HEK293 (cell line): ENCODE results near the gene FXYD3.

Experiments
- BCL11A ChIP-seq: fragments of 450-650 bp; formaldehyde crosslinking; IDR thresholded peaks from 2 replicates; pipeline ENCODE4 v1.5.1; 2016; ENCODE audit warnings: low read depth, missing biosample characterization, missing genetic modification characterization
- GLI2 ChIP-seq: fragments of 450-650 bp; formaldehyde crosslinking; IDR thresholded peaks from 2 replicates; pipeline ENCODE4; 2017; ENCODE audit warnings: missing biosample characterization, missing genetic modification characterization, low read depth, borderline replicate concordance
- RBAK ChIP-seq: fragments of 450-650 bp; formaldehyde crosslinking; IDR thresholded peaks from 2 replicates; pipeline ENCODE4 v1.5.1; 2016; ENCODE audit warnings: missing biosample characterization, missing genetic modification characterization
- YY1 ChIP-seq: fragments of 450-650 bp; formaldehyde crosslinking; IDR thresholded peaks from 2 replicates; pipeline ENCODE4 v1.5.1; 2018; ENCODE audit warnings: missing biosample characterization, missing genetic modification characterization
- ZBTB11 ChIP-seq: fragments of 450-650 bp; formaldehyde crosslinking; conservative IDR thresholded peaks from 2 replicates; pipeline ENCODE4 v1.5.1; 2016; ENCODE audit warnings: low read depth, missing biosample characterization, missing genetic modification characterization
- ZFP69B ChIP-seq: fragments of 450-650 bp; formaldehyde crosslinking; IDR thresholded peaks from 2 replicates; pipeline ENCODE4 v1.5.1; 2016; ENCODE audit warnings: missing biosample characterization, missing genetic modification characterization
- ZNF155 ChIP-seq: fragments of 450-650 bp; formaldehyde crosslinking; IDR thresholded peaks from 2 replicates; pipeline ENCODE4 v1.5.1; 2016; ENCODE audit warnings: missing biosample characterization, missing genetic modification characterization
- ZNF169 ChIP-seq: fragments of 450-650 bp; formaldehyde crosslinking; IDR thresholded peaks from 2 replicates; pipeline ENCODE4 v1.5.1; 2016; ENCODE audit warnings: missing biosample characterization, missing genetic modification characterization
- ZNF211 ChIP-seq: fragments of 450-650 bp; formaldehyde crosslinking; IDR thresholded peaks from 2 replicates; pipeline ENCODE4 v1.5.1; 2016; ENCODE audit warnings: low read depth, missing biosample characterization, missing genetic modification characterization
- ZNF280C ChIP-seq: fragments of 450-650 bp; formaldehyde crosslinking; IDR thresholded peaks from 2 replicates; pipeline ENCODE4 v1.5.1; 2016; ENCODE audit warnings: missing biosample characterization, missing genetic modification characterization
- ZNF292 ChIP-seq: fragments of 450-650 bp; formaldehyde crosslinking; IDR thresholded peaks from 2 replicates; pipeline ENCODE4 v1.5.1; 2016; ENCODE audit warnings: low read depth, missing biosample characterization, missing genetic modification characterization, borderline replicate concordance
- ZNF404 ChIP-seq: fragments of 450-650 bp; formaldehyde crosslinking; IDR thresholded peaks from 2 replicates; pipeline ENCODE4 v1.5.1; 2017; ENCODE audit warnings: missing biosample characterization, missing genetic modification characterization
- ZNF416 ChIP-seq: fragments of 450-650 bp; formaldehyde crosslinking; IDR thresholded peaks from 2 replicates; pipeline ENCODE4 v1.5.1; 2016; ENCODE audit warnings: missing biosample characterization, missing genetic modification characterization
- ZNF529 ChIP-seq: fragments of 450-650 bp; formaldehyde crosslinking; IDR thresholded peaks from 2 replicates; pipeline ENCODE4 v1.5.1; 2017; ENCODE audit warnings: missing genetic modification characterization, missing biosample characterization; ENCODE audit not compliant: insufficient replicate concordance
- ZNF560 ChIP-seq: fragments of 450-650 bp; formaldehyde crosslinking; IDR thresholded peaks from 2 replicates; pipeline ENCODE4 v1.5.1; 2017; ENCODE audit warnings: missing biosample characterization, missing genetic modification characterization, borderline replicate concordance
- ZNF621 ChIP-seq: fragments of 450-650 bp; formaldehyde crosslinking; IDR thresholded peaks from 2 replicates; pipeline ENCODE4 v1.5.1; 2017; ENCODE audit warnings: missing biosample characterization, missing genetic modification characterization
- ZNF692 ChIP-seq: fragments of 450-650 bp; formaldehyde crosslinking; IDR thresholded peaks from 2 replicates; pipeline ENCODE4 v1.5.1; 2016; ENCODE audit warnings: missing biosample characterization, missing genetic modification characterization
- TF ChIP-seq, protein P1 (sequence below): fragments of 450-650 bp; formaldehyde crosslinking; IDR thresholded peaks from 2 replicates; pipeline ENCODE4 v1.5.1; 2016; ENCODE audit warnings: missing biosample characterization, missing genetic modification characterization
- TF ChIP-seq, protein P2 (sequence below): fragments of 450-650 bp; formaldehyde crosslinking; IDR thresholded peaks from 2 replicates; pipeline ENCODE4 v1.5.1; 2016; ENCODE audit warnings: missing biosample characterization, missing genetic modification characterization
- TF ChIP-seq, protein P3 (sequence below): fragments of 450-650 bp; formaldehyde crosslinking; IDR thresholded peaks from 2 replicates; pipeline ENCODE4 v1.5.1; 2016; ENCODE audit warnings: missing biosample characterization, missing genetic modification characterization
- TF ChIP-seq, protein P4 (sequence below): fragments of 450-650 bp; formaldehyde crosslinking; IDR thresholded peaks from 2 replicates; pipeline ENCODE4 v1.5.1; 2017; ENCODE audit warnings: missing biosample characterization, missing genetic modification characterization

FXYD3 gene

DNA sequence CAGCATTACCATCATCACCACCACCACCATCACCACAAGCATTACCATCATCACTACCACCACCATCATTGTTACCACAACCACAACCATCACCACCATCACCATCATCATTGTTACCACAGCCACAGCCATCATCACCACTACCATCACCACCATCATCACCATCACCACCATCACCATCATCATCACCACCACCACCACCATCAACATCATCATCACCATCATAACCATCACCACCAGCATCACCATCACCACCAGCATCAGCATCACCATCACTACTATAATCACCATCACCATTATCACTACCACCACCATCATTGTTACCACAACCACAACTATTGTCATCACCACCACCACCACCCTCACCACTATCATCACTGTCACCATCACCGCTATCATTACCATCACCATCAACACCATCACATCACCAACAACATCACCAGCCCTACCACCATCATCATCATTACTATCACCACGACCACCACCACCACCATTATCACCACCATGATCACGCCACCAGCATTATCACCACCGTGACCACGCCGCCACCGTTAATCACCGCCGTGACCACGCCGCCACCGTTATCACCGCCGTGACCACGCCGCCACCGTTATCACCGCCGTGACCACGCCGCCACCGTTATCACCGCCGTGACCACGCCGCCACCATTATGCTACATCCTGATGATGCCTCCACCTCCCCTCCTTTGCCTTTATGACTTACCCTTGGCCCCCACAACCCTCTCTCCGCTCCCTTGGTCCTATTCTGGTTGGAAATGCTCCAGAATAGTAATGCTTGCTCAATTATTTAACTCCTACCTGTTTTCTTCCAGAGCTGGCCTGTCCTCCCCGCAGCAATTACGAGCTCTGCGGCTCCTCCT lies 10.0 kb upstream of the FXYD3 start (continued):
- TF ChIP-seq, protein P1, sequence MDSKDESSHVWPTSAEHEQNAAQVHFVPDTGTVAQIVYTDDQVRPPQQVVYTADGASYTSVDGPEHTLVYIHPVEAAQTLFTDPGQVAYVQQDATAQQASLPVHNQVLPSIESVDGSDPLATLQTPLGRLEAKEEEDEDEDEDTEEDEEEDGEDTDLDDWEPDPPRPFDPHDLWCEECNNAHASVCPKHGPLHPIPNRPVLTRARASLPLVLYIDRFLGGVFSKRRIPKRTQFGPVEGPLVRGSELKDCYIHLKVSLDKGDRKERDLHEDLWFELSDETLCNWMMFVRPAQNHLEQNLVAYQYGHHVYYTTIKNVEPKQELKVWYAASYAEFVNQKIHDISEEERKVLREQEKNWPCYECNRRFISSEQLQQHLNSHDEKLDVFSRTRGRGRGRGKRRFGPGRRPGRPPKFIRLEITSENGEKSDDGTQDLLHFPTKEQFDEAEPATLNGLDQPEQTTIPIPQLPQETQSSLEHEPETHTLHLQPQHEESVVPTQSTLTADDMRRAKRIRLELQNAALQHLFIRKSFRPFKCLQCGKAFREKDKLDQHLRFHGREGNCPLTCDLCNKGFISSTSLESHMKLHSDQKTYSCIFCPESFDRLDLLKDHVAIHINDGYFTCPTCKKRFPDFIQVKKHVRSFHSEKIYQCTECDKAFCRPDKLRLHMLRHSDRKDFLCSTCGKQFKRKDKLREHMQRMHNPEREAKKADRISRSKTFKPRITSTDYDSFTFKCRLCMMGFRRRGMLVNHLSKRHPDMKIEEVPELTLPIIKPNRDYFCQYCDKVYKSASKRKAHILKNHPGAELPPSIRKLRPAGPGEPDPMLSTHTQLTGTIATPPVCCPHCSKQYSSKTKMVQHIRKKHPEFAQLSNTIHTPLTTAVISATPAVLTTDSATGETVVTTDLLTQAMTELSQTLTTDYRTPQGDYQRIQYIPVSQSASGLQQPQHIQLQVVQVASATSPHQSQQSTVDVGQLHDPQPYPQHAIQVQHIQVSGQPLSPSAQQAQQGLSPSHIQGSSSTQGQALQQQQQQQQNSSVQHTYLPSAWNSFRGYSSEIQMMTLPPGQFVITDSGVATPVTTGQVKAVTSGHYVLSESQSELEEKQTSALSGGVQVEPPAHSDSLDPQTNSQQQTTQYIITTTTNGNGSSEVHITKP = no peak
- TF ChIP-seq, protein P2, sequence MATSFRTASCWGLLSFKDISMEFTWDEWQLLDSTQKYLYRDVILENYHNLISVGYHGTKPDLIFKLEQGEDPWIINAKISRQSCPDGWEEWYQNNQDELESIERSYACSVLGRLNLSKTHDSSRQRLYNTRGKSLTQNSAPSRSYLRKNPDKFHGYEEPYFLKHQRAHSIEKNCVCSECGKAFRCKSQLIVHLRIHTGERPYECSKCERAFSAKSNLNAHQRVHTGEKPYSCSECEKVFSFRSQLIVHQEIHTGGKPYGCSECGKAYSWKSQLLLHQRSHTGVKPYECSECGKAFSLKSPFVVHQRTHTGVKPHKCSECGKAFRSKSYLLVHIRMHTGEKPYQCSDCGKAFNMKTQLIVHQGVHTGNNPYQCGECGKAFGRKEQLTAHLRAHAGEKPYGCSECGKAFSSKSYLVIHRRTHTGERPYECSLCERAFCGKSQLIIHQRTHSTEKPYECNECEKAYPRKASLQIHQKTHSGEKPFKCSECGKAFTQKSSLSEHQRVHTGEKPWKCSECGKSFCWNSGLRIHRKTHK = no peak
- TF ChIP-seq ZNF560 (tag by site-specific recombination) (no peak), ZNF292 (tag by site-specific recombination) (no peak), ZNF404 (tag by site-specific recombination) (no peak), BCL11A (no peak), ZNF416 (tag by site-specific recombination) (no peak), YY1 (tag by site-specific recombination) (no peak), ZNF169 (tag by site-specific recombination) (no peak; the same call in none of the 2 replicates), ZNF529 (tag by site-specific recombination) (no peak), ZFP69B (no peak), ZNF211 (tag by site-specific recombination) (peak; percentile 59; the same call in 1 of the 2 replicates), ZBTB11 (no peak; the same call in 1 of the 2 replicates), ZNF155 (tag by site-specific recombination) (no peak), RBAK (tag by site-specific recombination) (no peak), ZNF280C (tag by site-specific recombination) (peak; percentile 23; the same call in 1 of the 2 replicates), ZNF621 (peak; percentile 73; the same call in 1 of the 2 replicates), GLI2 (no peak), ZNF692 (no peak)
- TF ChIP-seq, protein P3, sequence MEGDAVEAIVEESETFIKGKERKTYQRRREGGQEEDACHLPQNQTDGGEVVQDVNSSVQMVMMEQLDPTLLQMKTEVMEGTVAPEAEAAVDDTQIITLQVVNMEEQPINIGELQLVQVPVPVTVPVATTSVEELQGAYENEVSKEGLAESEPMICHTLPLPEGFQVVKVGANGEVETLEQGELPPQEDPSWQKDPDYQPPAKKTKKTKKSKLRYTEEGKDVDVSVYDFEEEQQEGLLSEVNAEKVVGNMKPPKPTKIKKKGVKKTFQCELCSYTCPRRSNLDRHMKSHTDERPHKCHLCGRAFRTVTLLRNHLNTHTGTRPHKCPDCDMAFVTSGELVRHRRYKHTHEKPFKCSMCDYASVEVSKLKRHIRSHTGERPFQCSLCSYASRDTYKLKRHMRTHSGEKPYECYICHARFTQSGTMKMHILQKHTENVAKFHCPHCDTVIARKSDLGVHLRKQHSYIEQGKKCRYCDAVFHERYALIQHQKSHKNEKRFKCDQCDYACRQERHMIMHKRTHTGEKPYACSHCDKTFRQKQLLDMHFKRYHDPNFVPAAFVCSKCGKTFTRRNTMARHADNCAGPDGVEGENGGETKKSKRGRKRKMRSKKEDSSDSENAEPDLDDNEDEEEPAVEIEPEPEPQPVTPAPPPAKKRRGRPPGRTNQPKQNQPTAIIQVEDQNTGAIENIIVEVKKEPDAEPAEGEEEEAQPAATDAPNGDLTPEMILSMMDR (tag by site-specific recombination) = peak; percentile 7; the same call in 1 of the 2 replicates
- TF ChIP-seq, protein P4, sequence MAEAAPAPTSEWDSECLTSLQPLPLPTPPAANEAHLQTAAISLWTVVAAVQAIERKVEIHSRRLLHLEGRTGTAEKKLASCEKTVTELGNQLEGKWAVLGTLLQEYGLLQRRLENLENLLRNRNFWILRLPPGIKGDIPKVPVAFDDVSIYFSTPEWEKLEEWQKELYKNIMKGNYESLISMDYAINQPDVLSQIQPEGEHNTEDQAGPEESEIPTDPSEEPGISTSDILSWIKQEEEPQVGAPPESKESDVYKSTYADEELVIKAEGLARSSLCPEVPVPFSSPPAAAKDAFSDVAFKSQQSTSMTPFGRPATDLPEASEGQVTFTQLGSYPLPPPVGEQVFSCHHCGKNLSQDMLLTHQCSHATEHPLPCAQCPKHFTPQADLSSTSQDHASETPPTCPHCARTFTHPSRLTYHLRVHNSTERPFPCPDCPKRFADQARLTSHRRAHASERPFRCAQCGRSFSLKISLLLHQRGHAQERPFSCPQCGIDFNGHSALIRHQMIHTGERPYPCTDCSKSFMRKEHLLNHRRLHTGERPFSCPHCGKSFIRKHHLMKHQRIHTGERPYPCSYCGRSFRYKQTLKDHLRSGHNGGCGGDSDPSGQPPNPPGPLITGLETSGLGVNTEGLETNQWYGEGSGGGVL = peak; percentile 21; the same call in 1 of the 2 replicates
